H1 (cell line): ENCODE measurements around the gene MMP25. TPM values are rescaled to one million over a fixed set of nuclear protein-coding genes. Genes with fewer than 3 reads are reported as not detected.

Source experiments
- CTCF ChIA-PET: fragments of 300-600 bp; sonication (Branson Sonifier 250); formaldehyde crosslinking; loops from one replicate; lab custom pipeline; 2021; ENCODE audit not compliant: partially characterized antibody; lab: Charles Lee
- POLR2A ChIA-PET: fragments of 300-600 bp; sonication (Branson Sonifier 250); formaldehyde crosslinking; loops from one replicate; lab custom pipeline; 2021; ENCODE audit warnings: inconsistent platforms; ENCODE audit not compliant: partially characterized antibody; lab: Charles Lee
- DNase-seq, 2 experiments: peaks; one replicate each; pipeline versions ENCODE4 v3.0.0 to v3.0.0-alpha.2; 2010 to 2022; ENCODE audit warnings: low spot score in 2 of 2, low read depth in 1 of 2, mixed read lengths in 1 of 2
- FAIRE-seq: peaks from 2 replicates; lab custom pipeline; 2011; peaks lifted over from hg19 to GRCh38; lab: Jason Lieb, UNC
- H2AFZ ChIP-seq: 2 replicates; pipeline ENCODE4 v1.8.1; 2012; ENCODE audit warnings: low read length, inconsistent platforms
- H2AK5ac ChIP-seq: 2 replicates; pipeline ENCODE4 v1.6.1; 2013; ENCODE audit warnings: low read depth, low read length
- H2BK120ac ChIP-seq: replicated peaks from 2 replicates; pipeline ENCODE3; 2013; ENCODE audit warnings: low read depth, low read length, inconsistent platforms
- H2BK12ac ChIP-seq: 2 replicates; pipeline ENCODE4 v1.6.1; 2013; ENCODE audit warnings: low read depth, low read length
- H2BK15ac ChIP-seq: 2 replicates; pipeline ENCODE4 v1.6.1; 2013; ENCODE audit warnings: low read length
- H2BK20ac ChIP-seq: 2 replicates; pipeline ENCODE4 v1.6.1; 2013; ENCODE audit warnings: low read length
- H2BK5ac ChIP-seq: 2 replicates; pipeline ENCODE4 v1.6.1; 2013; ENCODE audit warnings: low read depth, low read length
- H3K14ac ChIP-seq: 2 replicates; pipeline ENCODE4 v1.6.1; 2013; ENCODE audit warnings: inconsistent platforms; ENCODE audit not compliant: insufficient read length
- H3K18ac ChIP-seq: 2 replicates; pipeline ENCODE4 v1.6.1; 2013; ENCODE audit warnings: low read length; ENCODE audit errors: extremely low read depth
- H3K23ac ChIP-seq: 2 replicates; pipeline ENCODE4 v1.6.1; 2013; ENCODE audit warnings: inconsistent platforms; ENCODE audit not compliant: insufficient read length
- H3K23me2 ChIP-seq: 2 replicates; pipeline ENCODE4 v1.6.1; 2013; ENCODE audit warnings: low read depth, low read length
- H3K27ac ChIP-seq: 2 replicates; pipeline ENCODE4 v1.6.1; 2011; ENCODE audit warnings: low read depth, low read length, inconsistent platforms
- H3K27me3 ChIP-seq, 4 experiments: replicated peaks in 1 of 4; 1 replicate in 1 of 4; 2 replicates in 3 of 4; pipeline versions ENCODE4 v1.6.1 to v1.8.1; 2011 to 2013; ENCODE audit warnings: low read length in 3 of 4, mild to moderate bottlenecking in 3 of 4, inconsistent platforms in 2 of 4, mixed read lengths in 2 of 4, moderate library complexity in 1 of 4; ENCODE audit not compliant: control insufficient read depth in 3 of 4, insufficient read depth in 3 of 4; ENCODE audit errors: extremely low read depth in 1 of 4
- H3K36me3 ChIP-seq, 4 experiments: 2 replicates each; pipeline versions ENCODE4 v1.6.1 to v1.8.1; 2011 to 2013; ENCODE audit warnings: mild to moderate bottlenecking in 4 of 4, low read length in 3 of 4, moderate library complexity in 2 of 4, control low read depth in 1 of 4, inconsistent platforms in 1 of 4; ENCODE audit not compliant: insufficient read depth in 4 of 4, control insufficient read depth in 2 of 4
- H3K4ac ChIP-seq: replicated peaks from 2 replicates; pipeline ENCODE3; 2013; ENCODE audit warnings: low read length, low read depth, mixed read lengths, inconsistent platforms; ENCODE audit not compliant: insufficient read length
- H3K4me1 ChIP-seq, 4 experiments: replicated peaks in 1 of 4; 1 replicate in 1 of 4; 2 replicates in 3 of 4; pipeline versions ENCODE4 v1.6.1 to v1.8.1; 2011 to 2013; ENCODE audit warnings: low read length in 3 of 4, inconsistent platforms in 2 of 4, mixed read lengths in 1 of 4; ENCODE audit not compliant: insufficient read depth in 4 of 4, control insufficient read depth in 3 of 4
- H3K4me2 ChIP-seq, 2 experiments: 2 replicates each; pipeline versions ENCODE4 v1.6.1 to v1.8.1; 2011 to 2013; ENCODE audit warnings: low read depth in 2 of 2, low read length in 2 of 2, control low read depth in 1 of 2, inconsistent platforms in 1 of 2, mild to moderate bottlenecking in 1 of 2; ENCODE audit not compliant: insufficient read depth in 1 of 2
- H3K4me3 ChIP-seq, 4 experiments: fragments of 200-600, 300-600 bp in 1 of 4; sonication (generic), shearing (Covaris generic), sonication (Bioruptor Twin) in 1 of 4; 2 replicates each; pipeline versions ENCODE4 v1.5.1 to v1.8.1; 2011 to 2016; ENCODE audit warnings: low read length in 4 of 4, low read depth in 3 of 4, control low read depth in 2 of 4, inconsistent platforms in 2 of 4, mild to moderate bottlenecking in 2 of 4, mixed read lengths in 1 of 4, moderate library complexity in 1 of 4; ENCODE audit not compliant: insufficient read depth in 2 of 4; ENCODE audit errors: extremely low read depth in 1 of 4
- H3K56ac ChIP-seq: replicated peaks from 2 replicates; pipeline ENCODE3; 2013; ENCODE audit warnings: low read depth, mild to moderate bottlenecking, mixed read lengths, low read length, inconsistent platforms; ENCODE audit not compliant: insufficient read length
- H3K79me1 ChIP-seq: 2 replicates; pipeline ENCODE4 v1.6.1; 2013; ENCODE audit warnings: low read depth, low read length, control low read depth
- H3K79me2 ChIP-seq, 2 experiments: 2 replicates each; pipeline versions ENCODE4 v1.6.1 to v1.8.1; 2012 to 2013; ENCODE audit warnings: low read length in 2 of 2, mild to moderate bottlenecking in 2 of 2, inconsistent platforms in 1 of 2; ENCODE audit not compliant: insufficient read depth in 2 of 2, control insufficient read depth in 1 of 2
- H3K9ac ChIP-seq, 4 experiments: replicated peaks in 1 of 4; 1 replicate in 1 of 4; 2 replicates in 3 of 4; pipeline versions ENCODE4 v1.6.1 to v1.8.1; 2011 to 2013; ENCODE audit warnings: low read depth in 3 of 4, low read length in 3 of 4, control low read depth in 2 of 4, mild to moderate bottlenecking in 2 of 4, moderate library complexity in 2 of 4, inconsistent platforms in 1 of 4; ENCODE audit errors: extremely low read depth in 1 of 4
- H3K9me3 ChIP-seq, 2 experiments: 2 replicates each; pipeline versions ENCODE4 v1.6.1 to v1.8.1; 2012 to 2013; ENCODE audit warnings: mild to moderate bottlenecking in 2 of 2, moderate library complexity in 2 of 2, control low read depth in 1 of 2, inconsistent platforms in 1 of 2, low read depth in 1 of 2, low read length in 1 of 2, mixed read lengths in 1 of 2; ENCODE audit not compliant: insufficient read depth in 2 of 2
- H4K20me1 ChIP-seq, 2 experiments: replicated peaks in 1 of 2; 2 replicates each; pipeline versions ENCODE3 to v1.8.1; 2011 to 2013; ENCODE audit warnings: inconsistent platforms in 2 of 2, low read length in 2 of 2, mild to moderate bottlenecking in 1 of 2; ENCODE audit not compliant: insufficient read depth in 2 of 2, control insufficient read depth in 1 of 2
- H4K5ac ChIP-seq: 2 replicates; pipeline ENCODE4 v1.6.1; 2013; ENCODE audit warnings: low read length, low read depth, mixed read lengths, inconsistent platforms; ENCODE audit not compliant: insufficient read length
- H4K8ac ChIP-seq: 2 replicates; pipeline ENCODE4 v1.8.0; 2013; ENCODE audit warnings: mild to moderate bottlenecking, moderate library complexity, low read length, inconsistent platforms; ENCODE audit not compliant: insufficient read depth; ENCODE audit errors: extremely low read depth
- H4K91ac ChIP-seq: replicated peaks from 2 replicates; pipeline ENCODE3; 2013; ENCODE audit warnings: low read length, mixed read lengths, inconsistent platforms; ENCODE audit not compliant: insufficient read length
- EZH2 ChIP-seq: fragments of 200-600 bp; sonication (generic); IDR thresholded peaks from 2 replicates; pipeline ENCODE4 v1.7.1; 2012; ENCODE audit warnings: low read depth, mild to moderate bottlenecking, moderate library complexity, low read length, inconsistent platforms; ENCODE audit not compliant: severe bottlenecking
- JUN ChIP-seq: IDR thresholded peaks from 2 replicates; pipeline ENCODE4 v1.6.1; 2011; ENCODE audit warnings: low read depth, mild to moderate bottlenecking, improper control_type of control experiment, low read length
- KDM4A ChIP-seq: IDR thresholded peaks from one replicate; pipeline ENCODE4 v1.7.1; 2012; ENCODE audit warnings: low read depth, mild to moderate bottlenecking, moderate library complexity, low read length, inconsistent platforms; ENCODE audit not compliant: severe bottlenecking
- RBBP5 ChIP-seq: IDR thresholded peaks from 2 replicates; pipeline ENCODE4 v1.7.1; 2012; ENCODE audit warnings: low read depth, mild to moderate bottlenecking, inconsistent platforms, low read length, moderate library complexity, borderline replicate concordance
- WGBS, 2 experiments: shearing (Covaris generic) in 1 of 2; methylation state at CpG; one replicate each; pipeline versions ENCODE4 v1.1.6 to v1.1.7; 2013 to 2015; ENCODE audit warnings: low lambda C conversion rate in 2 of 2, mixed read lengths in 2 of 2, inconsistent platforms in 1 of 2, low coverage in 1 of 2, missing lambda C conversion rate in 1 of 2; ENCODE audit not compliant: insufficient replicate concordance in 2 of 2, insufficient coverage in 1 of 2, insufficient read length in 1 of 2; ENCODE audit errors: extremely low coverage in 1 of 2, missing lambda C conversion rate in 1 of 2; 5-methylcytosine and 5-hydroxymethylcytosine counted together
- polyA plus RNA-seq, 7 experiments: library from polyadenylated mRNA; depleted of rRNA in 3 of 7; stranded (reverse) in 5 of 7; unstranded in 2 of 7; fragments of >200 nt in 5 of 7; fragments of 200-250 nt in 2 of 7; gene quantifications; 1 replicate in 5 of 7; 2 replicates in 1 of 7; 4 replicates in 1 of 7; pipeline versions ENCODE4 v1.2.1 to v1.2.3, GENCODE V29; 2011 to 2013; ENCODE audit warnings: missing spikeins in 2 of 7, mixed read lengths in 2 of 7
- total RNA-seq: library from RNA; stranded (reverse); fragmentation: NEBNext Ultra II Directional; extraction: Animal tissue kit (Norgen Biotek cat#: 25700); gene quantifications from 2 replicates; pipeline ENCODE4 v1.2.1, GENCODE V29; 2021

Gene MMP25
- total and polyA plus RNA-seq, 2 of the 8 experiments (the other 6 are each of a cell fraction or from before 2014, with no cell fraction given), result 7.7 to 26.7 TPM

DNA sequence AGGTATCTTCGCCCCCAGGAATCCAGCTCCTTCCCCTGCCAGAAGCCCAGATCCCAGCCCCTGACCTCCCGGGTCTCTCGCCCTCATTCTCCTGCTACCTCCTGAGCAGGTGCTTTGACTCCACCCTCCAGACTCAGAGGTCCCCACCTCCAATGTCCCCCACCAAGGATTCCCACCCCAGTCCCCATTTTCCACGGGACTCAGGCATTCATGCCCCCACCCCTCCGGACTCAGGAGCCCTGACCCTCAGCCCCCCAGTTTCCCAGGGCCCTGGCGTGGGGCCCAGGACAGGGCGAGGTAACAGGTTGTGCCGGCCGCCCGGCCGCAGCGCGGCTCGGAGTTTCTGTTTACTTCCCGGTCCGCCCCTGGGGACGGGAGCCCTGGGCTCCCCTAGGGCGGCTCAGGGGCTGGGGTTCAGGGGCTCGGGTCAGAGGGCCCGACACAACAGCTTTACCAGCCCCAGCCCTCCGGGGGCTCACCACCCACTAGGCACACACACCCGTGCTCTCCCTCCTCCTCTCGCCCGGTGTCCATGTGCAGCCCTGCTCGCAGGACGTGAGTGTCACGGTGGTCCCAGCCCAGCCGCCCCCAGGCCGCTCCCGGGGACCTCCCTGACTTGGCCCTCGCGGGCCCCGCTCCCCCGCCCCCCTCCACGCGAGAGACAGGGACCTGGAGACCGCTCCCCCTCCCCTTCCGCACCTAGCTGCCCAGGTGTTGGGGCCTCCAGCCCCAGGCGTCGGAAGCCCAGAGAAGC is 10.2 kb upstream of the MMP25 start:
- Histone ChIP-seq H2BK20ac (no peak overlapping the region), H3K27me3 (peaks cover 0 to 11% (median 3%) of the 10 kb centered on the region in 4 experiments; a peak in 1 of 7 replicates), H3K14ac (no peak overlapping the region), H4K20me1 (peaks cover 5 to 16% of the 10 kb centered on the region in 2 experiments), H4K5ac (no peak overlapping the region), H3K4ac (no peak overlapping the region), H3K4me2 (peak overlapping the region; percentile 78 to 85), H3K36me3 (no peaks in the 10 kb centered on the region), H3K27ac (no peak overlapping the region), H3K79me2 (no peaks in the 10 kb centered on the region), H3K4me3 (peak overlapping the region; percentile 48 to 80 (median 62)), H3K23me2 (peaks cover 3% of the 10 kb centered on the region; the same call in 1 of the 2 replicates), H2BK15ac (no peak overlapping the region), H3K79me1 (0 out of 2 replicates have a peak, but pooled peaks cover 2% of the 10 kb centered on the region), H3K18ac (no peak overlapping the region; the same call in 1 of the 2 replicates), H3K9ac (peak overlapping the region in 1 of 4 experiments; percentile 3; a peak in 2 of 7 replicates), H2BK5ac (no peak overlapping the region), H3K23ac (no peak overlapping the region), H3K4me1 (peaks cover 3 to 24% (median 15%) of the 10 kb centered on the region in 4 experiments), H2BK12ac (no peak overlapping the region), H2AFZ (no peak overlapping the region), H2AK5ac (no peak overlapping the region), H4K91ac (no peak overlapping the region), H3K9me3 (no peaks in the 10 kb centered on the region), H2BK120ac (no peak overlapping the region), H3K56ac (no peak overlapping the region), H4K8ac (no peak overlapping the region; the same call in 1 of the 2 replicates)
- peak; percentile 19 for TF ChIP-seq KDM4A
- TF ChIP-seq RBBP5, result peak; percentile 36; the same call in 1 of the 2 replicates
- no peak for TF ChIP-seq EZH2
- TF ChIP-seq JUN, result no peak
- CTCF ChIA-PET, result interaction anchor here (1.4 to 23.8 kb wide), 8 partner anchors 6 to 96 kb away, joined by 4 to 639 read pairs (median 93); partner anchors contain the start of genes CLDN6, CLDN9, HCFC1R1 and THOC6
- no peak for DNase-seq
- POLR2A ChIA-PET, result interaction anchor here (0.6 to 34.8 kb wide), 10 partner anchors 10 to 520 kb away, joined by 3 to 1808 read pairs (median 5); partner anchors contain the start of genes CLDN6, CLDN9, HCFC1R1 and KREMEN2
- 4% methylated on average over 16 of the region's 40 CpGs; no CpG with 5 or more reads in 1 of the 2 experiments for WGBS, 2 experiments
- FAIRE-seq, result no peak
